ENCODE data around the gene ARG2.

GRCh38 chr14:67680941-67681340, 61.2 kb downstream of the ARG2 start:
- TF ChIP-seq CTCF (IDR thresholded peaks at IDR 0.05 in 8 of 11, conservative IDR thresholded peaks at IDR 0.05 in 3 of 11) (no peak), POLR2AphosphoS5 (IDR thresholded peaks at IDR 0.05) (no peak)
